ENCODE results near the gene PRAMEF11.
"Not testable (repeated sequence)": the region's sequence is repeated elsewhere in the genome, so short reads cannot be mapped to it uniquely, and the experiment has no call there.

PRAMEF11 gene

DNA sequence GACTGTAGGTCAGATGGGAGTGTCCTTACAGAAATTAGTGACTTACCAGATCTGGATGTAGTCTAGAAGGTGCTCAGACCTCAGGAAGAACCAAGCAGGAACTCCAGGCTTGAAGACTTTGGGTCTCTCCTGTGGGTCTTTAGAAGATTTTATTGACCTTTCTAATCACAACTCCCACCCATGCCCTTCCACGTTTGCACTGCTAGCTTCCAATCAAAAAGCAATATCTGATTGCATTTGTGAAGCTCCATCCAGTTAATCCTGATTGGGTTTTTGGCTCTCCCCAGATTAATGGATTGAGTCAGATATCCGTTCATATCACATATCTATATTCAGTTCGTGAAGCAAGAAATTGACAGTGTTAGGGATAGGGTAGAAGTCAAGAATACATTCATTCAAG, at the start of gene PRAMEF11:
Gene PRAMEF11, minus strand, starts transcription at position 101 of the 400 bp plus-strand sequence. CDS start 2,621 bp downstream, outside the sequence.
- ATAC-seq; H3K27ac Mint-ChIP-seq; DNase-seq; H3K4me3 Mint-ChIP-seq; H3K36me3 Mint-ChIP-seq (ENCODE audit: low read depth); H3K9me3 Mint-ChIP-seq; H3K27me3 Mint-ChIP-seq; H3K4me1 Mint-ChIP-seq: not testable (repeated sequence)

DNA sequence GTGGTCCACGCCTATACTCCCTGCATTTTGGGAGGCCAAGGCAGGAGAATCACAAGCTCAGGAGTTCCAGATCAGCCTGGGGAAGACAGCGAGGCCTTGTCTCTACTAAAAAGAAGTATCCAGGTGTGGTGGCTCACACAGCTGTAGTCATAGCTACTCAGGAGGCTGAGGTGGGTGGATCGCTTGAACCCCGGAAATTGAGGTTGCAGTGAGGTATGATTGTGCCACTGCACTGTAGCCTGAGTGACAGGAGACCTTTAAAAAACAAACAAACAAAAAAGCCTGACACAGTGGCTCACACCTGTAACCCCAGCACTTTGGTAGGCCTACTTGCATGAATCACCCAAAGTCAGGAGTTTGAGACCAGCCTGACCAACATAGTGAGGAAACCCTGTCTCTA, 47.2 kb upstream of the PRAMEF11 start:
- not testable (repeated sequence) for H3K9me3 Mint-ChIP-seq; DNase-seq; ATAC-seq; H3K27ac Mint-ChIP-seq; H3K36me3 Mint-ChIP-seq (ENCODE audit: low read depth); H3K4me1 Mint-ChIP-seq; H3K4me3 Mint-ChIP-seq; H3K27me3 Mint-ChIP-seq

DNA sequence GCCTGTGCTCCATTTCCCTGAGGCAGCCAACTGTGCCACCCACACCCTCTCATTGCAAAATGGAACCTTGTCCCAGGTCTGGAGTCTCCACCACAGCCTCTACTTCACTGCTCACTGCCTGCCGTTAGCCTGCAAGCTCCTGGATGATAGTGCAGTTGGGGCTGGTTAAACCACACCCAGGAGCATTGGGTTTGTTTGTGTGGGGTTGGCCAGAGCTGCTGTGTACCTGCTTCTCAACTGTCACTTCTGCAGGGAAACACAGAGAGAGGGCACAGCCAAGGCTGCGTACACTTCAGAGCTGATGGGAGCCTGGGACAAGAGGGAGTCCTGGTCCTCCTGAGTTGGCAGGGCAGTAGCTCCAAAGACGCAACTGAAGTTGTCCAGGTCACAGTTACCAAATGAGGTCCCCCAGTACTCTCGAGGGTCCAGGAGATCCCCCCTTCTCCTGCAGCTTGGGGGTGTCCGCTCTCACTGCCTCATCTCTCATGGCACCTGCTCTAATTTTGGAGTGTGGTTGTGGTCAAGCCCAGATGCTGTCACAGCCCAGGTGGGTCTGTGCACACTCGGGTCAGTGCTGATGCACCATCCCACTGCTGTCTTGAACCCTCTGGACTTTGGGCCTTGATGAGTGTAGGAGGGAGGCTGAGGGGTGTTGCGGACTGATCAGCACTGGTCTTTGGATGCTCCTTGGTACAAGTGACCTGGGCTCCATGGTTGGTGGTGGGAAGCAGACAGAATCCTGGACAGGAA, 32.1 kb upstream of the PRAMEF11 start:
- not testable (repeated sequence) for H3K4me1 Mint-ChIP-seq; H3K27ac Mint-ChIP-seq; H3K9me3 Mint-ChIP-seq; ATAC-seq; DNase-seq; H3K27me3 Mint-ChIP-seq; H3K36me3 Mint-ChIP-seq (ENCODE audit: low read depth); H3K4me3 Mint-ChIP-seq

DNA sequence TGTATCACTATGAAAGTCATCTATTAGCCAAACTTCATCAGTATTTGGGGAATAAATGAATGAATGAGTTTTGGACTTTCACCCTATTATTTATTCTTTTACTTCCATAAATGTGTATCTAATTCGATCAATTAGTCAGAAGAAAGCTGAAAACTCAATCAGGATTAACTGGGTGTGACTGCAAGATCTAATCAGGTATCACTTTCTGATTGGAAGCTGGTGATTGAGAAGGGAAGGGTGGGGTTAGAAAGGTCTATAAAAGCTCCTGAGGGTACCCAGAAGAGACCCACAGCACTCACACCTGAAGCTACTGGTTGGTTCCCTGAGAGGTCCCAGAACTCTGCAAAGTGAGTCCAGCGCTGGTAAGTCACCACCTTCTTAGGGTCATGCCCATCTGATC, 25.6 kb upstream of the PRAMEF11 start, which contains the start of gene PRAMEF2:
Gene PRAMEF2, plus strand, starts transcription at position 301 of the 400 bp plus-strand sequence. CDS start 1,924 bp downstream, outside the sequence.
- ATAC-seq; H3K4me3 Mint-ChIP-seq; DNase-seq; H3K9me3 Mint-ChIP-seq; H3K27ac Mint-ChIP-seq; H3K4me1 Mint-ChIP-seq; H3K27me3 Mint-ChIP-seq; H3K36me3 Mint-ChIP-seq (ENCODE audit: low read depth): not testable (repeated sequence)

DNA sequence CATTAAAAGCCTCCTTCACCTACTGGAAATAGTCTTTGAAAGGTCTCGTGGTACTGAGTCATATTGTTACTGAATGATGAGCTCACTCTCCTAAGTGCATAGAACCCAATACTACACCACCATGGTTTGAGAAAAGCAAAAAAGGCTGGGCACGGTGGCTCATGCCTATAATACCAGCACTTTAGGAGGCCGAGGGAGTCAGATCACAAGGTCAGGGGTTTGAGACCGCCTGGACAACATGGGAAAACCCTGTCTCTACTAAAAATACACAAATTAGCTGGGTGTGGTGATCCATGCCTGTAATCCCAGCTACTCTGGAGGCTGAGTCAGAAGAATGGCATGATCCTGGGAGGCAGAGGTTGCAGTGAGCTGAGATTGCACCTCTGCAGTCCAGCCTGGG, 20.6 kb upstream of the PRAMEF11 start:
- Mint-ChIP-seq H3K4me1 (no peaks in the 10 kb centered on the region), H3K27ac (no peak overlapping the region), H3K4me3 (no peak overlapping the region), H3K9me3 (no peaks in the 10 kb centered on the region), H3K27me3 (peaks cover 6% of the 10 kb centered on the region), H3K36me3 (ENCODE audit: low read depth) (no peaks in the 10 kb centered on the region)
- DNase-seq (no peak), ATAC-seq (no peak)

DNA sequence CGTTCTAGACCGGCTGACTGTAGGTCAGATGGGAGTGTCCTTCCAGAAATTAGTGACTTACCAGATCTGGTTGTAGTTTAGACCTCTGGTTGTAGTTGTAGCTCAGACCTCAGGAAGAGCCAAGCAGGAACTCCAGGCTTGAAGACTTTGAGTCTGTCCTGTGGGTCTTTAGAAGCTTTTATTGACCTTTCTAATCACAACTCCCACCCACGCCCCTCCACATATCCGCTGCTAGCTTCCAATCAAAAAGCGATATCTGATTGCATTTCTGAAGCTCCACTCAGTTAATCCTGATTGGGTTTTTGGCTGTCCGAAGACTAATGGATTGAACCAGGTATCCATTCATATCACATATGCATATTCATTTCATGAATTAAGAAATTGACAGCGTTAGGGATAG, 17.4 kb upstream of the PRAMEF11 start, which contains the start of gene HNRNPCL1:
Gene HNRNPCL1, minus strand, starts transcription at position 101 of the 400 bp plus-strand sequence. CDS start 431 bp downstream, outside the sequence.
- DNase-seq; H3K27me3 Mint-ChIP-seq; H3K36me3 Mint-ChIP-seq (ENCODE audit: low read depth); ATAC-seq; H3K4me3 Mint-ChIP-seq; H3K9me3 Mint-ChIP-seq; H3K4me1 Mint-ChIP-seq; H3K27ac Mint-ChIP-seq: not testable (repeated sequence)

DNA sequence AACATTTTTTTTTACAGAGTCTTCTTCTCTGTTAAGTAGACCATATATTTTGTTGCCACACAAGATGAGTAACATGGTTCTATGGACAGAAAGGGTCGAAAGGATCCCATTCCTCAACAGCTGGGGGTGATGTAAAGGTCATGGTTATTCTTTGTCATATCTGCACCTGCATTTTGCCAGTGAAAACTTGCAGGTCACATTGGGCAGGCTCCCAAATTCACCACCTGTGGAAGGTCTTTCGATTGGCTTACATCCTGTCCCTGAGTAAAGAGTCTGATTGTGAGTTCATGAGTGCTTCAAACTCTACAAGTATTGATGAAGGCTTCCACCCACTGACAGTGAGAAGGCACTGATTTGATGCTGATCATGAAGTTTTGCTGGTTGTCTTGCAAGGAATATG, 2.0 kb upstream of the PRAMEF11 start:
- H3K27ac Mint-ChIP-seq; DNase-seq; H3K9me3 Mint-ChIP-seq; H3K36me3 Mint-ChIP-seq (ENCODE audit: low read depth); H3K27me3 Mint-ChIP-seq; ATAC-seq; H3K4me3 Mint-ChIP-seq; H3K4me1 Mint-ChIP-seq: not testable (repeated sequence)

DNA sequence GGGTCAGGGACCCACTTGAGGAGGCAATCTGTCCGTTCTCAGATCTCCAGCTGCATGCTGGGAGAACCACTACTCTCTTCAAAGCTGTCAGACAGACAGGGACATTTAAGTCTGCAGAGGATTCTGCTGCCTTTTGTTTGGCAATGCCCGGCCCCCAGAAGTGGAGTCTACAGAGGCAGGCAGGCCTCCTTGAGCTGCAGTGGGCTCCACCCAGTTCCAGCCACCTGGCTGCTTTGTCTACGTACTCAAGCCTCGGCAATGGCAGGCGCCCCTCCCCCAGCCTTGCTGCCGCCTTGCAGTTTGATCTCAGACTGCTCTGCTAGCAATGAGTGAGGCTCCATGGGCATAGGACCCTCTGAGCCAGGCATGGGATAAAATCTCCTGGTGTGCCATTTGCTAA, 12.1 kb downstream of the PRAMEF11 start:
- not testable (repeated sequence) for H3K9me3 Mint-ChIP-seq; ATAC-seq; H3K4me1 Mint-ChIP-seq; H3K27ac Mint-ChIP-seq; H3K36me3 Mint-ChIP-seq (ENCODE audit: low read depth); H3K4me3 Mint-ChIP-seq; DNase-seq
- H3K27me3 Mint-ChIP-seq, result peaks cover 21% of the 10 kb centered on the region

DNA sequence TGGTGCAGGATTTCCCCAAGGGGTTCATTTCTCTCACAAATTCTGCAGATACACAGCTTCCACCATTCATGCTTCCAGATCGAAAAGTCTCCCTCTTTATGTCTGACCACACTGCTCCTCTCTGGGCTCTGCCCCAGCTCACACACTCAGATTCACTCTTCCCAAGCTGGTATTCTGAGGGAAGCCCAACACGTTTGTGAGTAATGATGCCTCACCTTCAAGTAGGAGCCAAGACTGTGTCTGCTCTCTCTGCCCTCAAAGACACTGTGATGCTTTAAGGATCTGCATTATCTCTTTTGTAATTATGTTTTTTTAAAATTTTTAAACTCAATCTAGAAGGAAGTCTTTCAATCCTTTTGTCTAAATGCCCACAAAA, 19.8 kb downstream of the PRAMEF11 start:
- no peaks in the 10 kb centered on the region for H3K36me3 Mint-ChIP-seq (ENCODE audit: low read depth)
- no peak overlapping the region for H3K4me3 Mint-ChIP-seq
- no peaks in the 10 kb centered on the region for H3K9me3 Mint-ChIP-seq
- peaks cover 15% of the 10 kb centered on the region for H3K27me3 Mint-ChIP-seq
- no peaks in the 10 kb centered on the region for H3K4me1 Mint-ChIP-seq
- no peak for ATAC-seq
- no peak overlapping the region for H3K27ac Mint-ChIP-seq
- no peak for DNase-seq

DNA sequence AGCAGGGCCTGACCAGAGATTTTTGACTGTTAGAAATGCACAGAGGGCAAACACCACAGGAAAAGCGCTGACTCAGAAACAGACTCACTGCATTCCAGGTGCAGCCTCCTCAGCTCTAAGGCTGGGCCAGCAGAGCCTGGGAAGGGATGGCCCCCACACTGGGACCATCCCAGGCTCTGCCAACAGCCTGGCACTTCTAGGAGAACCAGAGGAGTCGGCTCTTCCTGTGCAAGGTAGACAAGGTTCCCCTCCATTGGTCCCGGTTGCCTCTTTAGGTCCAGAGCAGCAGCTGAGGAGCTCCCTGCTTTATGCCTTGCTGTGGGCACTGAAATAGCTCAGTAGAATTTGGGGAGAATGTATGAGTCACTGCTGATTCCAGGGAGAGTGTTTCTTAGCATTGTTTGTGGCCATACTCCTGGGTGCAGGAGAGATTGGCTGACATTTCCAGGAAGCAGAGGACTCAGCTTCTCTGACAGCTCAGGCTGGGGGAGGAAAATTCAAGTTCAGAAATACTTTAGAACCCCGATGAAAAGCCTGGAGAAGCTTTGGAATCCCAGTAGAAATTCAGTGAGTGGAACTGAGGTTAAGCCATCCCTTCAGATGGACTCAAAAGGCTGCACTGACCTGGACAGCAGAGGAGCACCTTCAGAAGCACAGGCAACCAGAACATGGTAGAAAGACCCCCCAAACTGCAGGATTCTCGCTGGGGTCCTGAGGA, 20.4 kb downstream of the PRAMEF11 start:
- H3K27me3 Mint-ChIP-seq, result peaks cover 16% of the 10 kb centered on the region
- no peak overlapping the region for H3K4me3 Mint-ChIP-seq
- H3K9me3 Mint-ChIP-seq, result no peaks in the 10 kb centered on the region
- ATAC-seq, result no peak
- H3K4me1 Mint-ChIP-seq, result no peaks in the 10 kb centered on the region
- H3K36me3 Mint-ChIP-seq (ENCODE audit: low read depth), result no peaks in the 10 kb centered on the region
- H3K27ac Mint-ChIP-seq, result no peak overlapping the region
- DNase-seq, result no peak

DNA sequence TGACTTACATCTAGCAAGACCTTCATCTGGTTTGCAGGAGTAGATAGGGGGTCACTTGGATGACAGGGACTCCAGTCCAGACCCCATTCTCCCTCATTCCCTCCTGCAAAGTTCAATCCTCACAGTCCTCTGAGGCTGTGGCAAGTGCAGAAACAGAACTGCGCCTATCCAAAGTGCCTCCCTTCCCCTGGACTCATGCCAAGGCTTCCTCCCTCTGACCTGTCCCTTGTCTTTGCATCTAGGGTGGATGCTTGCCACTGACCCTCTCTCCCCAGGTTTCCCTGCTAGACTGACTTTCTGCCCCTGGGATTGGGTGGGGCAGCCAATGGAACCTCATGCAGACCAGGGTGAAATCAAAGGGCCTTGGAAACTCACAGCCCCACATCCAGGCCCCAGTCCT, 21.3 kb downstream of the PRAMEF11 start:
- H3K4me1 Mint-ChIP-seq, result no peaks in the 10 kb centered on the region
- DNase-seq (no peak), ATAC-seq (no peak)
- no peak overlapping the region for H3K4me3 Mint-ChIP-seq
- peaks cover 16% of the 10 kb centered on the region for H3K27me3 Mint-ChIP-seq
- H3K27ac Mint-ChIP-seq, result no peak overlapping the region
- H3K9me3 Mint-ChIP-seq, result peaks cover 4% of the 10 kb centered on the region
- no peaks in the 10 kb centered on the region for H3K36me3 Mint-ChIP-seq (ENCODE audit: low read depth)

DNA sequence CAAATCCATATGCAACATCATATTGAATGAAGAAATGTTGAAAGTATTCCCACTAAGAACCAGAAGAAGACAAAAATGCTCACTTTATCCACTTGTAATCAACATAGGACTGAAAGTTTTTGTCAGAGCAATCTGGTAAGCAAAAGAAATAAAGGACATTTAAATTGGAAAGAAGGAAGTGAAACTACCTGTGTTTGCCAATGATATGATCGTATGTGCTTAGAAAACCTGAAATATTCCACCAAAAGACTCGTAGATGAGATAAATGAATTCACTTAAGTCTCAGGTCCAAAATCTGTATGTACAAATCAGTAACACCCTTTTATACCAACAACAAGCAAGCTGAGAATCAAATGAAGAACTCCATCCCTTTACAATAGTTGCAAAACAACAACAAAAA, 31.5 kb downstream of the PRAMEF11 start:
- H3K27me3 Mint-ChIP-seq, result peaks cover 7% of the 10 kb centered on the region
- H3K4me1 Mint-ChIP-seq, result no peaks in the 10 kb centered on the region
- no peak for ATAC-seq
- no peak overlapping the region for H3K27ac Mint-ChIP-seq
- no peak overlapping the region for H3K4me3 Mint-ChIP-seq
- DNase-seq, result no peak
- H3K9me3 Mint-ChIP-seq, result peaks cover 2% of the 10 kb centered on the region
- H3K36me3 Mint-ChIP-seq (ENCODE audit: low read depth), result no peaks in the 10 kb centered on the region

DNA sequence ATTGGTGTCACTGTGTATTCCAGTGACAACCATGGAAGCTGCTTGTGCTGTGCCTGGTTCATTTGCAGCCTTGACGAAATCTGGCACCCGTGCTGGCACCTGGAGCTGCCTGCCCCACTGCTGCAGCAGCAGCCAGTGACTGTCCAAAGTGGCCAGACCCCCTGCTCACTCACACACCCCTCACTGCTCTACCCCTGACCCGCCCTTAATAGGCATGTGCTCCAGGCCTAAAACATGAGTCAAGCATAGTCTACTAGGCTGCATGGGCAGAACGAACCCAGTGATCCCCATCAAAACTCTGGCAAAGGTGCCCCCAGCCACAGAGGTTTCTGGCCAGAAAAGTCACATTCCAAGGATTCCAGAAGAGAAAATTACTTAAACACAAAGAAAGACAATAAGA, 32.3 kb downstream of the PRAMEF11 start:
- peaks cover 5% of the 10 kb centered on the region for H3K27me3 Mint-ChIP-seq
- no peak for DNase-seq
- H3K4me3 Mint-ChIP-seq, result no peak overlapping the region
- no peak overlapping the region for H3K27ac Mint-ChIP-seq
- ATAC-seq, result no peak
- H3K36me3 Mint-ChIP-seq (ENCODE audit: low read depth), result no peaks in the 10 kb centered on the region
- H3K4me1 Mint-ChIP-seq, result no peaks in the 10 kb centered on the region
- no peaks in the 10 kb centered on the region for H3K9me3 Mint-ChIP-seq

DNA sequence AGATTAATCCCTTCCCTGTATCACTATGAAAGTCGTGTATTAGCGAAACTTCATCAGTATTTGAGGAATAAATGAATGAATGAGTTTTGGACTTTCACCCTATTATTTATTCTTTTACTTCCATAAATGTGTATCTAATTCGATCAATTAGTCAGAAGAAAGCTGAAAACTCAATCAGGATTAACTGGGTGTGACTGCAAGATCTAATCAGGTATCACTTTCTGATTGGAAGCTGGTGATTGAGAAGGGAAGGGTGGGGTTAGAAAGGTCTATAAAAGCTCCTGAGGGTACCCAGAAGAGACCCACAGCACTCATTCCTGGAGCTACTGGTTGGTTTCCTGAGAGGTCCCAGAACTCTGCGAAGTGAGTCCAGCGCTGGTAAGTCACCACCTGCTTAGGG, 40.1 kb downstream of the PRAMEF11 start, which contains the start of gene PRAMEF1:
Gene PRAMEF1, plus strand, starts transcription at position 301 of the 400 bp plus-strand sequence. CDS start 1,831 bp downstream, outside the sequence.
- ATAC-seq, H3K4me3 Mint-ChIP-seq, DNase-seq: not testable (repeated sequence)

DNA sequence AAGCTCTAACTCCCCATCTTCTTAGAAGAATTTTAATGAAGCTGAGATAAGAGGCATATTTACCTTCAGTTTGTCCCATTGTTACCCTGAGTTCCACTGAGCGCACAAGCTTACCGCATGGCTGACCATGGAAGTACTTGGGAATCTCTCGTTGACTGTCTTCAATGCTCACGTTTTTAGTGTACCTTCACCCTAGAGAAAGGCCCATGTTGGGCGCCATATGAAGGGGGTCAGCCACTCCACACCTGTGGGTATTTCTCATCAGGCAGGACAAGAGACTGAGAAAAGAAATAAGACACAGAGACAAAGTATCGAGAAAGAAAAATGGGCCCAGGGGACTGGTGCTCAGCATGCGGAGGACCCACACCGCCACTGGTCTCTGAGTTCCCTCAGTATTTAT, 46.5 kb downstream of the PRAMEF11 start:
- H3K27me3 Mint-ChIP-seq; H3K27ac Mint-ChIP-seq; H3K4me3 Mint-ChIP-seq; H3K36me3 Mint-ChIP-seq (ENCODE audit: low read depth); H3K4me1 Mint-ChIP-seq; ATAC-seq: not testable (repeated sequence)
- DNase-seq, result peak; percentile 3
- peaks cover 13% of the 10 kb centered on the region for H3K9me3 Mint-ChIP-seq

More for the DNA sequence above, 40.1 kb downstream of the PRAMEF11 start, which contains the start of gene PRAMEF1:
- H3K27me3 Mint-ChIP-seq; H3K27ac Mint-ChIP-seq; H3K9me3 Mint-ChIP-seq; H3K4me1 Mint-ChIP-seq; H3K36me3 Mint-ChIP-seq (ENCODE audit: low read depth): not testable (repeated sequence)
